ENCODE data around the gene DALRD3.

The DALRD3 gene

DNA sequence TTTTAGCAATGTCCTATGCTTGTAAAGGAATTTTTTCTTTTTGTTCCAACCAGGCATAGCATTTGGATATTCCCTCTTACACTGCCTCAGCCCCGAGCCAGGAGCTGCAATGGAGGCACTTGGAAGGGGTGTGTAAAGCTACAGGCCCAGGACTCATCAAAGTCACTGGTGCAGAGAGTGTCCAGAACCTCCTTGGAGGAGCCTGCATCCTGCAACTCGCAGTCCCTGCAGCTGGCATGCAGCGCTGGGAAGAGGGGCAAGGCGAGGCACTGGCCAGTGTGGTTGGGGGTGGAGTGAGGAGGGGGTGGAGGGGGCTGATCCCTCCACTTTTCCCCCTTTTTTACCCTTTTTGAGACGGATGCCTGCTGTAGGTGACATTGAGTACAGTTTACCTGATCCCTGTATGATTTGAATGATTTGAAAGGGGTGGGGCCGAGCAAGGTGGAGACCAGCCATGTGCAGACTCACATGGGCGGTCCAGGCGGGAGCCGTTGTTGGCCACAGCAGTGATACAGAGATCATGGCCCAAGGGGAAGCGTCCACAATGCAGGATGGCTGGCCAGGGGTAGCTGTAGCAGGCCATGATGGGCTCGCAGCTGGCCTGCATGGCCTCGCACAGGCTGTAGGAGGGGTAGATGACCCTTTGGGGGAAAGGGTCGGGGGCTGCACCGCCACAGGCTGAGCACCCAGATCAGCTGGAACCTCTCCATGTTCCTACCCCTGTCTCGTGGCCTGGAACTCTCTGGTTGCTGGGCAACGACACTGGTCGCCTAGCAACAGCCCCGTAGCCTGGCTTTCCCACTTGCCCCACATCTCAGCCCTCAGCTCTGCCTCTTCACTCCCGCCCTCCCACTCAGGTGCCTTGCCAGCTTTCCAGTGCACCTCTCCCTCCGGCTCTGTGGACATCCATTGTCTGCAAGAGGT, 20.4 kb downstream of the DALRD3 start:
- no peak overlapping the region for H2AFZ ChIP-seq (ENCODE audit: low read depth, low read length)
- no peak for TF ChIP-seq EZH2phosphoT487 (IDR thresholded peaks at IDR 0.05; ENCODE audit: low read depth)
- TF ChIP-seq, protein P1, sequence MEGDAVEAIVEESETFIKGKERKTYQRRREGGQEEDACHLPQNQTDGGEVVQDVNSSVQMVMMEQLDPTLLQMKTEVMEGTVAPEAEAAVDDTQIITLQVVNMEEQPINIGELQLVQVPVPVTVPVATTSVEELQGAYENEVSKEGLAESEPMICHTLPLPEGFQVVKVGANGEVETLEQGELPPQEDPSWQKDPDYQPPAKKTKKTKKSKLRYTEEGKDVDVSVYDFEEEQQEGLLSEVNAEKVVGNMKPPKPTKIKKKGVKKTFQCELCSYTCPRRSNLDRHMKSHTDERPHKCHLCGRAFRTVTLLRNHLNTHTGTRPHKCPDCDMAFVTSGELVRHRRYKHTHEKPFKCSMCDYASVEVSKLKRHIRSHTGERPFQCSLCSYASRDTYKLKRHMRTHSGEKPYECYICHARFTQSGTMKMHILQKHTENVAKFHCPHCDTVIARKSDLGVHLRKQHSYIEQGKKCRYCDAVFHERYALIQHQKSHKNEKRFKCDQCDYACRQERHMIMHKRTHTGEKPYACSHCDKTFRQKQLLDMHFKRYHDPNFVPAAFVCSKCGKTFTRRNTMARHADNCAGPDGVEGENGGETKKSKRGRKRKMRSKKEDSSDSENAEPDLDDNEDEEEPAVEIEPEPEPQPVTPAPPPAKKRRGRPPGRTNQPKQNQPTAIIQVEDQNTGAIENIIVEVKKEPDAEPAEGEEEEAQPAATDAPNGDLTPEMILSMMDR (IDR thresholded peaks at IDR 0.05; ENCODE audit: low read depth, low read length) = no peak
- no peaks in the 10 kb centered on the region for H3K79me2 ChIP-seq (ENCODE audit: low read length)
- H3K36me3 ChIP-seq (replicated peaks; ENCODE audit: low read depth, low read length) = peaks cover 10% of the 10 kb centered on the region
- H4K20me1 ChIP-seq (ENCODE audit: insufficient read depth, low read length) = 0 out of 2 replicates have a peak, but pooled peaks cover 4% of the 10 kb centered on the region
- H3K9me3 ChIP-seq (ENCODE audit: insufficient read depth, low read length) = no peaks in the 10 kb centered on the region
- H3K27me3 ChIP-seq (ENCODE audit: low read depth, low read length) = no peaks in the 10 kb centered on the region
- no peak overlapping the region for H3K4me2 ChIP-seq (ENCODE audit: low read length)
- H3K4me1 ChIP-seq (ENCODE audit: low read length) = no peaks in the 10 kb centered on the region
- H3K27ac ChIP-seq (ENCODE audit: low read length) = no peak overlapping the region
- no peak overlapping the region for H3K4me3 ChIP-seq (ENCODE audit: low read length)
- no peak overlapping the region for H3K9ac ChIP-seq (ENCODE audit: low read length)

DNA sequence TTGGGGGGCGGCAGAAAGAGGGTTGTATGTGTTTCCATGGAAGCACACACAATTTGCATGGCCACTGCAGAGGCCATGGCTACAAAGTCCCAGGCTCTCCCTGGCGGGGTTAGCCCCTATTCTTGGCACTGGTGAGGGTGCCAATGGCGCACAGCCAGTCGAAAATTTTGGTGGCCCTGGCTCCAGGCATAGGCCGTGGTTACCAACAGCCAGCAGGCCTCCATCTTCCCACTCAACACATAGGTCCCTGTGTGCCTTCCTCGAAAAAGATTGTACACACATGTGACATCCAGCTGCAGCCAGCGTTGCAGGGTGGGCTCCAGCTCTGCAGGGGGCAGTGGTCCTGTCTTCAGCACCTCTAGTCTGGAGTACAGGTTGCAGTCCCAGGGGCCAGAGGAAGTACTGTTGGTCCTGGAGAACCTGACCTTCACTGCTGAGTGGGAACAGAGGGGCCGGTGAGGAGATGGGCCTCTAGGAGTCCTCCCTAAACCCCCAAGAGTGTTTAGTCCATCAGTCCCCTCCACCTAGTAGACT, 21.2 kb downstream of the DALRD3 start:
- no peak for TF ChIP-seq EZH2phosphoT487 (IDR thresholded peaks at IDR 0.05; ENCODE audit: low read depth)
- TF ChIP-seq, protein P1 (IDR thresholded peaks at IDR 0.05; ENCODE audit: low read depth, low read length) = no peak
- Histone ChIP-seq H4K20me1 (ENCODE audit: insufficient read depth, low read length) (0 out of 2 replicates have a peak, but pooled peaks cover 4% of the 10 kb centered on the region), H3K9me3 (ENCODE audit: insufficient read depth, low read length) (no peaks in the 10 kb centered on the region), H3K27ac (ENCODE audit: low read length) (no peak overlapping the region), H3K4me3 (ENCODE audit: low read length) (no peak overlapping the region), H2AFZ (ENCODE audit: low read depth, low read length) (no peak overlapping the region), H3K9ac (ENCODE audit: low read length) (no peak overlapping the region), H3K4me1 (ENCODE audit: low read length) (no peaks in the 10 kb centered on the region), H3K36me3 (replicated peaks; ENCODE audit: low read depth, low read length) (peaks cover 10% of the 10 kb centered on the region), H3K27me3 (ENCODE audit: low read depth, low read length) (no peaks in the 10 kb centered on the region), H3K4me2 (ENCODE audit: low read length) (no peak overlapping the region), H3K79me2 (ENCODE audit: low read length) (0 out of 2 replicates have a peak, but pooled peaks cover 3% of the 10 kb centered on the region)

DNA sequence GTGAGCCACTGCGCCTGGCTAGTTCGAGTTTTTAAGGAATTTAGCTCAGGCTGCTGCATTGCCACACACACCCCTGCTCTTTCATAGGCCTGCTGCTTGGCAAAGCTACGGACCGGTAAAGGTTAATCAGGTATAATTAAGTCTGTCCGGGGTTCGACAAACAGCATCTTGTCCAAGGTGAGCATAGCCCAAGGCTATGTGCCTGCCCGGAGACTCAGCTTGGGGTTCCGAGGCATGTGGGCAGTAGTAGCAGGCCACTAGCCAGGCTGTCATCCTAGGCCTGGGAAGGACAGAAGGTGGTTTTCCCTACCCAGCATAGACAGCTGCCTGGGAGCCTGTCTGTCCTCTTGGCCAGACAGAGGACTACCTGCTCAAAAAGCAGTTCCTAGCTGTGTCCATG, 21.7 kb downstream of the DALRD3 start:
- H3K27ac ChIP-seq (ENCODE audit: low read length) = no peak overlapping the region
- H3K79me2 ChIP-seq (ENCODE audit: low read length) = peaks cover 7% of the 10 kb centered on the region
- no peaks in the 10 kb centered on the region for H3K9me3 ChIP-seq (ENCODE audit: insufficient read depth, low read length)
- no peak overlapping the region for H3K4me3 ChIP-seq (ENCODE audit: low read length)
- H4K20me1 ChIP-seq (ENCODE audit: insufficient read depth, low read length) = 0 out of 2 replicates have a peak, but pooled peaks cover 4% of the 10 kb centered on the region
- H2AFZ ChIP-seq (ENCODE audit: low read depth, low read length) = no peak overlapping the region
- H3K4me1 ChIP-seq (ENCODE audit: low read length) = peaks cover under 1% of the 10 kb centered on the region; the same call in 1 of the 2 replicates
- no peak overlapping the region for H3K9ac ChIP-seq (ENCODE audit: low read length)
- peaks cover 10% of the 10 kb centered on the region for H3K36me3 ChIP-seq (replicated peaks; ENCODE audit: low read depth, low read length)
- H3K27me3 ChIP-seq (ENCODE audit: low read depth, low read length) = no peaks in the 10 kb centered on the region
- no peak overlapping the region for H3K4me2 ChIP-seq (ENCODE audit: low read length)
- TF ChIP-seq, protein P1 (IDR thresholded peaks at IDR 0.05; ENCODE audit: low read depth, low read length) = no peak
- no peak for TF ChIP-seq EZH2phosphoT487 (IDR thresholded peaks at IDR 0.05; ENCODE audit: low read depth)

DNA sequence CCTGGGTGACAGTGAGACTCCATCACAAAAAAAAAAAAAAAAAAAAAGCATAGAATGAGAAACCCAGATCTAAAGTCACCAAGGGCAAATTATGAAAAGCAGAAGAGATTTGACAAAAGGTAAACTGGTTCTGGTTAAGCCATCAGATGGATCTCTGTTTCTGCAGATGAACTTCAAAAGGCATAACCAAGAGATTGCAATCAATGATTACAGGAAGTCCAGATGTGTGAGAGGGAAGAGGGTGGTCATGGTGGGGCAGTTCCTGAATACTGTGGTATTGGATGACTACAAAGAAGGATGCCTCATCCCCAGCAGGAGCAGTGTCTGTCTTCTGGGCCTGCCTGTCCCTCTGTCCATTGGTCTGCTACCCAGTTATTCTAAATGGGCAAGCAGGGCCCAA, 24.5 kb downstream of the DALRD3 start:
- Histone ChIP-seq H3K27ac (ENCODE audit: low read length) (no peak overlapping the region), H3K4me2 (ENCODE audit: low read length) (no peak overlapping the region), H3K9me3 (ENCODE audit: insufficient read depth, low read length) (no peaks in the 10 kb centered on the region), H3K4me1 (ENCODE audit: low read length) (peaks cover 15% of the 10 kb centered on the region), H3K9ac (ENCODE audit: low read length) (no peak overlapping the region), H4K20me1 (ENCODE audit: insufficient read depth, low read length) (0 out of 2 replicates have a peak, but pooled peaks cover 4% of the 10 kb centered on the region), H3K27me3 (ENCODE audit: low read depth, low read length) (no peaks in the 10 kb centered on the region), H3K4me3 (ENCODE audit: low read length) (no peak overlapping the region), H2AFZ (ENCODE audit: low read depth, low read length) (no peak overlapping the region), H3K36me3 (replicated peaks; ENCODE audit: low read depth, low read length) (peaks cover 10% of the 10 kb centered on the region), H3K79me2 (ENCODE audit: low read length) (peaks cover 35% of the 10 kb centered on the region)
- TF ChIP-seq EZH2phosphoT487 (IDR thresholded peaks at IDR 0.05; ENCODE audit: low read depth) = no peak
- TF ChIP-seq, protein P1 (IDR thresholded peaks at IDR 0.05; ENCODE audit: low read depth, low read length) = no peak

All from OCI-LY3 (cell line).